Measurements from ENCODE around the gene TANK. TPM values are rescaled to one million over a fixed set of nuclear protein-coding genes. Genes with fewer than 3 reads are reported as not detected.

TANK gene
- total and polyA plus RNA-seq, 2 donors (not counting 3 experiments of a cell fraction or from before 2014, with no cell fraction given), result 33.3 to 83.2 TPM

DNA sequence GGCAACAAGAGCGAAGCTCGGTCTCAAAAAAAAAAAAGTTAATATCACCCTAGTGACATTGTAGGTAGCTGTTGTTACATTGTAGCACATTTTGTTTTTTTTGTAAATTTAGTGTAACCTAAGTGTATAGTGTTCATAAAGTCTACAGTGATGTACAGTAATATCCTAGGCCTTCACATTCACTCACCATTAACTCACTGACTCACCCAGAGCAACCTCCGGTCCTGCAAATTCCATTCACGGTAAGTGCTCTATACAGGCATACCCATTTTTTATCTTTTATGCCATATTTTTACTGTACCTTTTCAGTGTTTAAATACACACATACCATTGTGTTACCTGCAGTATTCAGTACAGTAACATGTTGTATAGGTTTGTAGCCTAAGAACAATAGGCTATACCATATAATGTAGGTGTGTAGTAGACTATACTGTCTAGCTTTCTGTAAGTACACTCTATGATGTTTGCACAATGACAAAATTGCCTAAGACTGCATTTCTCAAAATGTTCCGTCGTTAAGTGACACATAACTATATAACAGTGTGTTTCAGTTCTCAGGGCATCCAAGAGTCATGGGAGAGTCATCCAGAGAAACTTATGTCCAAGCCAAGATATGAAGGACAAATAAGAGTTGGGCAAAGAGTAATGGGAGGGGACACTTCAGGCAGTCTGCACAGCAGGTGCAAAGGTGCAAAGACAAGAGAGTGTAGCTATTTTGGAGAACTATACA lies 68.4 kb downstream of the TANK start:
- H3K4me2 ChIP-seq (ENCODE audit: insufficient read depth, low read length), result no peak overlapping the region
- no peaks in the 10 kb centered on the region for H3K27me3 ChIP-seq (ENCODE audit: control insufficient read depth in 2 of 2, insufficient read depth in 2 of 2, low read length in 2 of 2)
- H3K4me1 ChIP-seq (ENCODE audit: control insufficient read depth, extremely low read depth, insufficient read depth, low read length), result no peaks in the 10 kb centered on the region
- POLR2A ChIA-PET, result no interaction called here
- H3K9me3 ChIP-seq (replicated peaks; ENCODE audit: control insufficient read depth, insufficient read depth, low read length), result no peaks in the 10 kb centered on the region
- no peaks in the 10 kb centered on the region for H3K9me1 ChIP-seq (replicated peaks; ENCODE audit: control insufficient read depth, extremely low read depth, insufficient read depth, low read length)
- H2AFZ ChIP-seq (ENCODE audit: low read depth, low read length), result no peak overlapping the region
- H4K20me1 ChIP-seq (replicated peaks; ENCODE audit: control insufficient read depth, extremely low read depth, insufficient read depth, low read length), result no peaks in the 10 kb centered on the region
- TF ChIP-seq EZH2 (IDR thresholded peaks at IDR 0.05; ENCODE audit: borderline replicate concordance, low read depth, low read length, severe bottlenecking) (no peak), POLR2A (IDR thresholded peaks at IDR 0.05; ENCODE audit: low read depth, low read length) (no peak), FOS (IDR thresholded peaks at IDR 0.05; ENCODE audit: borderline replicate concordance, insufficient read depth, low read length) (no peak), POLR2AphosphoS5 (IDR thresholded peaks at IDR 0.05; ENCODE audit: insufficient read depth, low read depth, low read length) (no peak), JUN (IDR thresholded peaks at IDR 0.05; ENCODE audit: borderline replicate concordance, insufficient read depth, insufficient read length, low read depth) (no peak), GATA2 (IDR thresholded peaks at IDR 0.05; ENCODE audit: insufficient read depth, insufficient read length, low read depth, low read length) (no peak)
- TF ChIP-seq, protein P1, sequence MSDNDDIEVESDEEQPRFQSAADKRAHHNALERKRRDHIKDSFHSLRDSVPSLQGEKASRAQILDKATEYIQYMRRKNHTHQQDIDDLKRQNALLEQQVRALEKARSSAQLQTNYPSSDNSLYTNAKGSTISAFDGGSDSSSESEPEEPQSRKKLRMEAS (IDR thresholded peaks at IDR 0.05; ENCODE audit: insufficient read depth, insufficient read length), result no peak
- CTCF ChIA-PET, result no interaction called here
- no peaks in the 10 kb centered on the region for H3K79me2 ChIP-seq (ENCODE audit: control insufficient read depth, insufficient read depth, low read length)
- BruUV-seq (replicated peaks), result no TSS peak
- FAIRE-seq, result no peak
- H3K9ac ChIP-seq (replicated peaks; ENCODE audit: extremely low read depth, insufficient read depth, low read length), result no peak overlapping the region
- H3K36me3 ChIP-seq (ENCODE audit: control insufficient read depth in 2 of 2, extremely low read depth in 1 of 2, insufficient read depth in 2 of 2, low read length in 2 of 2), result peaks cover 7 to 26% of the 10 kb centered on the region in 2 experiments
- no peak for DNase-seq (ENCODE audit: low read depth, low spot score)
- intact Hi-C loops (cut with micrococcal nuclease), result no loop called here
- no peak overlapping the region for H3K27ac ChIP-seq (ENCODE audit: insufficient read depth, low read depth, low read length)
- no peak overlapping the region for H3K4me3 ChIP-seq (replicated peaks in 1 of 3; ENCODE audit: insufficient read depth in 1 of 3, low read depth in 1 of 3, low read length in 3 of 3)
- dilution Hi-C loops (cut with MboI; ENCODE audit: extremely low pct_ligation_motif_present, low sequenced_read_pairs), result no loop called here

DNA sequence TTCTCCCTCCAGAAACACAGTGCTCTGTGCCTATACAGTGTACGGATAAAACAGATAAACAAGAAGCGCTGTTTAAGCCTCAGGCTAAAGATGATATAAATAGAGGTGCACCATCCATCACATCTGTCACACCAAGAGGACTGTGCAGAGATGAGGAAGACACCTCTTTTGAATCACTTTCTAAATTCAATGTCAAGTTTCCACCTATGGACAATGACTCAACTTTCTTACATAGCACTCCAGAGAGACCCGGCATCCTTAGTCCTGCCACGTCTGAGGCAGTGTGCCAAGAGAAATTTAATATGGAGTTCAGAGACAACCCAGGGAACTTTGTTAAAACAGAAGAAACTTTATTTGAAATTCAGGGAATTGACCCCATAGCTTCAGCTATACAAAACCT lies 70.7 kb downstream of the TANK start:
- no peaks in the 10 kb centered on the region for H3K9me3 ChIP-seq (replicated peaks; ENCODE audit: control insufficient read depth, insufficient read depth, low read length)
- H3K4me2 ChIP-seq (ENCODE audit: insufficient read depth, low read length), result no peak overlapping the region
- H4K20me1 ChIP-seq (replicated peaks; ENCODE audit: control insufficient read depth, extremely low read depth, insufficient read depth, low read length), result no peaks in the 10 kb centered on the region
- H3K4me1 ChIP-seq (ENCODE audit: control insufficient read depth, extremely low read depth, insufficient read depth, low read length), result no peaks in the 10 kb centered on the region
- no peaks in the 10 kb centered on the region for H3K9me1 ChIP-seq (replicated peaks; ENCODE audit: control insufficient read depth, extremely low read depth, insufficient read depth, low read length)
- H3K79me2 ChIP-seq (ENCODE audit: control insufficient read depth, insufficient read depth, low read length), result no peaks in the 10 kb centered on the region
- no peak overlapping the region for H3K27ac ChIP-seq (ENCODE audit: insufficient read depth, low read depth, low read length)
- no peak overlapping the region for H2AFZ ChIP-seq (ENCODE audit: low read depth, low read length)
- CTCF ChIA-PET, result interaction anchor here (1.1 to 6.4 kb wide), 4 partner anchors 8 to 167 kb away, joined by 3 to 44 read pairs (median 12); no protein-coding TSS in a partner anchor
- intact Hi-C loops (cut with micrococcal nuclease), result no loop called here
- H3K36me3 ChIP-seq (ENCODE audit: control insufficient read depth in 2 of 2, extremely low read depth in 1 of 2, insufficient read depth in 2 of 2, low read length in 2 of 2), result peaks cover 2 to 18% of the 10 kb centered on the region in 2 experiments
- POLR2A ChIA-PET, result no interaction called here
- dilution Hi-C loops (cut with MboI; ENCODE audit: extremely low pct_ligation_motif_present, low sequenced_read_pairs), result no loop called here
- no peak overlapping the region for H3K9ac ChIP-seq (replicated peaks; ENCODE audit: extremely low read depth, insufficient read depth, low read length)
- BruUV-seq (replicated peaks), result no TSS peak
- H3K4me3 ChIP-seq (replicated peaks in 1 of 3; ENCODE audit: insufficient read depth in 1 of 3, low read depth in 1 of 3, low read length in 3 of 3), result no peak overlapping the region
- no peak for TF ChIP-seq FOS (IDR thresholded peaks at IDR 0.05; ENCODE audit: borderline replicate concordance, insufficient read depth, low read length)
- no peak for TF ChIP-seq POLR2A (IDR thresholded peaks at IDR 0.05; ENCODE audit: low read depth, low read length)
- TF ChIP-seq, protein P1 (IDR thresholded peaks at IDR 0.05; ENCODE audit: insufficient read depth, insufficient read length), result no peak
- TF ChIP-seq, protein P2, sequence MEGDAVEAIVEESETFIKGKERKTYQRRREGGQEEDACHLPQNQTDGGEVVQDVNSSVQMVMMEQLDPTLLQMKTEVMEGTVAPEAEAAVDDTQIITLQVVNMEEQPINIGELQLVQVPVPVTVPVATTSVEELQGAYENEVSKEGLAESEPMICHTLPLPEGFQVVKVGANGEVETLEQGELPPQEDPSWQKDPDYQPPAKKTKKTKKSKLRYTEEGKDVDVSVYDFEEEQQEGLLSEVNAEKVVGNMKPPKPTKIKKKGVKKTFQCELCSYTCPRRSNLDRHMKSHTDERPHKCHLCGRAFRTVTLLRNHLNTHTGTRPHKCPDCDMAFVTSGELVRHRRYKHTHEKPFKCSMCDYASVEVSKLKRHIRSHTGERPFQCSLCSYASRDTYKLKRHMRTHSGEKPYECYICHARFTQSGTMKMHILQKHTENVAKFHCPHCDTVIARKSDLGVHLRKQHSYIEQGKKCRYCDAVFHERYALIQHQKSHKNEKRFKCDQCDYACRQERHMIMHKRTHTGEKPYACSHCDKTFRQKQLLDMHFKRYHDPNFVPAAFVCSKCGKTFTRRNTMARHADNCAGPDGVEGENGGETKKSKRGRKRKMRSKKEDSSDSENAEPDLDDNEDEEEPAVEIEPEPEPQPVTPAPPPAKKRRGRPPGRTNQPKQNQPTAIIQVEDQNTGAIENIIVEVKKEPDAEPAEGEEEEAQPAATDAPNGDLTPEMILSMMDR (IDR thresholded peaks at IDR 0.05; ENCODE audit: extremely low read depth in 1 of 2, insufficient read depth in 1 of 2, low read depth in 1 of 2, low read length in 2 of 2), result no peak
- no peak for TF ChIP-seq POLR2AphosphoS5 (IDR thresholded peaks at IDR 0.05; ENCODE audit: insufficient read depth, low read depth, low read length)
- no peak for TF ChIP-seq EZH2 (IDR thresholded peaks at IDR 0.05; ENCODE audit: borderline replicate concordance, low read depth, low read length, severe bottlenecking)
- no peak for TF ChIP-seq JUN (IDR thresholded peaks at IDR 0.05; ENCODE audit: borderline replicate concordance, insufficient read depth, insufficient read length, low read depth)
- TF ChIP-seq MYC (IDR thresholded peaks at IDR 0.05; ENCODE audit: low read depth, low read length), result no peak
- TF ChIP-seq GATA2 (IDR thresholded peaks at IDR 0.05; ENCODE audit: insufficient read depth, insufficient read length, low read depth, low read length), result no peak
- H3K27me3 ChIP-seq (ENCODE audit: control insufficient read depth in 2 of 2, insufficient read depth in 2 of 2, low read length in 2 of 2), result no peaks in the 10 kb centered on the region
- DNase-seq (ENCODE audit: low read depth, low spot score) (no peak), FAIRE-seq (no peak)
